Activated CD4-positive, alpha-beta T cell treated with anti-CD3 and anti-CD28 coated beads, Interleukin-2, amount 10 ng/mL, durations not matched to agents 24 days and 14 days (primary cell): ENCODE results near the gene ROBO2. TPM values are rescaled to one million over a fixed set of nuclear protein-coding genes. Genes with fewer than 3 reads are reported as not detected.

Experiments used
- DNase-seq: peaks from one replicate; pipeline ENCODE4 v3.0.0; 2022
- H3K27ac Mint-ChIP-seq: one replicate; pipeline ENCODE4 v1.8.0; 2022; ENCODE audit warnings: mild to moderate bottlenecking, mixed read lengths
- H3K27me3 Mint-ChIP-seq: one replicate; pipeline ENCODE4 v1.8.0; 2022; ENCODE audit warnings: mixed read lengths
- H3K36me3 Mint-ChIP-seq: one replicate; pipeline ENCODE4 v1.8.0; 2022; ENCODE audit warnings: low read depth, mild to moderate bottlenecking, mixed read lengths
- H3K4me1 Mint-ChIP-seq: one replicate; pipeline ENCODE4 v1.8.0; 2021; ENCODE audit warnings: mixed read lengths
- H3K4me3 Mint-ChIP-seq: one replicate; pipeline ENCODE4 v1.8.0; 2022; ENCODE audit warnings: mild to moderate bottlenecking, moderate library complexity, mixed read lengths
- H3K9me3 Mint-ChIP-seq: one replicate; pipeline ENCODE4 v1.8.0; 2021; ENCODE audit warnings: mixed read lengths
- intact Hi-C: fragments of 100-400 bp; cut with micrococcal nuclease; formaldehyde crosslinking; loops from one replicate; pipeline ENCODE4 v1.15.1; 2023
- total RNA-seq: library from RNA; stranded (reverse); gene quantifications from 2 replicates; pipeline ENCODE4 v1.2.3, GENCODE V29; 2022

The ROBO2 gene
- total RNA-seq, 1 donor from 2014 or later = not detected

DNA sequence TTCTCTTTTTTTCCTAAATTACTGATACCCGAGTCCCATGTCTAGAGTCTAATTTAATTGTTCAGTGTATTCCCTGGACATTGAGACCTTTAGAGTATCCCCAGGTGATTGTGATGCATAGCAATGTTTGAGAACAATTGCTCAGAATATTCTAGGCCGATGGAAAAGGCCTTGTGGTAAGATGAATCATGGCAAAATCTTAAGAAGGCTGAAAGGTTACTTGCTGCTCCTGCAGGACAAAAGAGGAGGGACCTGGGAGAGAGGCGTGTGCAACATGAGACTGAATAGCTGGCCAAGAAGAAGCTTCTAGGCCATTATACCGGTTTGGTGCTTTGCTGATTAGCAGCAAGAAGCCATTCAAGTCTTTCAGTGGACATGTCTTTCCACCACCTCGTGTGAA lies 256.6 kb downstream of the ROBO2 start:
- Mint-ChIP-seq H3K36me3 (no peaks in the 10 kb centered on the region), H3K4me1 (no peaks in the 10 kb centered on the region), H3K4me3 (no peak overlapping the region), H3K27me3 (no peaks in the 10 kb centered on the region), H3K9me3 (no peaks in the 10 kb centered on the region), H3K27ac (no peak overlapping the region)
- intact Hi-C loops = no loop called here
- DNase-seq = no peak

DNA sequence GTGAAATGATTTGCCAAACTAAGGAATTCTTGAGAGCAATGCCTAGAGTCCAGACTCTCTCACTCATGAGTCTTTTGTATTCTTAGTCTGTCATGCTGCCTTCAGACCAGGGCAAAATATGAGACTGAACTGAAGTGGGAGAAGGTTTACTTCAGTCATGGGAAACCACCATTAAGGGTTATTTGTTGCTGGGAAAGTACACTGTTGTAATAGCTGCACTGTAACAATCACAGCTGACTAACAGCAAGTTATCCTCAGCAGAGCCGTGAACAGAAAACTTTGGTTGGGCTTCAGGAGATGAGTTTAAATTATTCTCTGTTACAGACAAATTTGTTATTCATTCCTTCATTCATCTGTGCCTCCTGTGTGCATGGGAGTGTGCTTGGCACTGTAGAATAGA lies 258.5 kb downstream of the ROBO2 start:
- no peaks in the 10 kb centered on the region for H3K9me3 Mint-ChIP-seq
- H3K4me3 Mint-ChIP-seq = no peak overlapping the region
- no peak for DNase-seq
- H3K4me1 Mint-ChIP-seq = no peaks in the 10 kb centered on the region
- H3K27me3 Mint-ChIP-seq = no peaks in the 10 kb centered on the region
- no peaks in the 10 kb centered on the region for H3K36me3 Mint-ChIP-seq
- intact Hi-C loops = no loop called here
- H3K27ac Mint-ChIP-seq = no peak overlapping the region

DNA sequence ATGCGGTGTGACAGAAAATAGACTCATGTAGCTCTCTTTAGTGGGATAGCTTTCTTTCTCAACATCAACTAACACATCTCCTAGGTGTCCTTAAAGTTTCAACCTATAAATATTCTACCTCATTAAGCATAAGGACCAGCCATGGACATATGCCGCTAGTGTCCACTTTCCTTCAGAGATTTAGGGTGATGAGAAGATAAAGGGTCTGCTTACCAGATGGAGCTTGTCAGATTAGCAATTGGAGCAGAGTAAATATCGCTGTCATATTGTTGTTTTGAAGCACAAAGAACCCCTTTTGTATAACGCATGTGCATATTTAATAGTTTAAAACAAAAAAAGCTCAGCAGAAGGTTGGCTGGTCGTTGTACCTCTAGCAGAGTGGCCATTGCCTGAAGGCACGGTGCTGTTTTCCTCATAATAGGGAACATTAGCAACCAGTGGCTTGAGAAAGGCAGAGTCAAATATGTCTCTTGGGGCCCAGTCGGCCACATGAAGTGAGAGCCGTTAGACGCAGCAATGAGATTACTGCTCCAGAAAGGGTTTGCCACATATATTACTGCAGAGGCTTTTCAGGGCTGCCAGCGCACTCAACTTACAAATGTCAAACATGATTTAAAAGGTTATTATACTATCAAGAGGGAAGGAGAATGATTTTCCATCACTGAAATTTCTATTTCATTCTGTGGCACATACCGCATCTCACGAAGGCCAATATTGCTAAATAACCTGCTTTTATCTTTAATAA lies 264.2 kb downstream of the ROBO2 start:
- H3K27me3 Mint-ChIP-seq = no peaks in the 10 kb centered on the region
- H3K9me3 Mint-ChIP-seq = no peaks in the 10 kb centered on the region
- no peak overlapping the region for H3K27ac Mint-ChIP-seq
- H3K36me3 Mint-ChIP-seq = no peaks in the 10 kb centered on the region
- H3K4me1 Mint-ChIP-seq = no peaks in the 10 kb centered on the region
- no peak overlapping the region for H3K4me3 Mint-ChIP-seq
- intact Hi-C loops = no loop called here
- DNase-seq = no peak

DNA sequence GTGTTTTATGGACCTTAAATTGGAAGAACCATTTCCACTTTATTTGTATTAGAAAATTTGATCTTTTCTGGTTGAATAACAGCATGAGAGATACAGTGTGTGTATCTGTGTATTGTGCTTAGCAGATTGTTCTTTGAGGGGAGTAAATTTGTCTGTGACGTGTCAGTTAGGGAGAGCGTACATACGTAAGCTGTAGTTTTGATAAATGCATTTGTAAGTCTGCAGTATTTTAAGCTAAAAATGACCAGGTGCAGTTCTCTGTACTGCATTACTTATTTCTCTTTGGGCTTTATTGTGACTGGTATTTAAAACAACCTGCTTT lies 264.8 kb downstream of the ROBO2 start:
- Mint-ChIP-seq H3K27me3 (no peaks in the 10 kb centered on the region), H3K36me3 (no peaks in the 10 kb centered on the region), H3K4me3 (no peak overlapping the region), H3K27ac (no peak overlapping the region), H3K4me1 (no peaks in the 10 kb centered on the region), H3K9me3 (no peaks in the 10 kb centered on the region)
- DNase-seq = no peak
- intact Hi-C loops = no loop called here

DNA sequence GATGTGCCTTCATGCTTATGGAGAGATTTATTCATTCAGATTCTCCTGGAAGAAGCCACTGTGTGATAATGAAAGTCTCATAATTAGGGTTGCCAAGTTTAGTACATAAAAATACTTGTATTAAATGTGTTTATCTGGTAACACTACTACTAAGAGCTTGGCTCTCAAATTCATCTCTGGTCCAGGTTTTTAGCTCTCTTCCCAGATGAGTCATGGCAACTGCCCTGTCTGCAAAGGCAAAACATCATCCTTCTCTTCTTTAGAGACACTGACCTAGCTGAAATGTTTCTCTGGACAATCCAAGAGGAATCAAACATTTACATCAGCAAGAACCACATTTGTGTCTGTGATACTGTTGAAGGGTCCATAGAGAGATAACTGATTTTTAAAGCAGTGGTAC lies 269.6 kb downstream of the ROBO2 start:
- H3K27me3 Mint-ChIP-seq = no peaks in the 10 kb centered on the region
- no peaks in the 10 kb centered on the region for H3K9me3 Mint-ChIP-seq
- no peaks in the 10 kb centered on the region for H3K36me3 Mint-ChIP-seq
- no peaks in the 10 kb centered on the region for H3K4me1 Mint-ChIP-seq
- intact Hi-C loops = no loop called here
- no peak for DNase-seq
- H3K27ac Mint-ChIP-seq = no peak overlapping the region
- no peak overlapping the region for H3K4me3 Mint-ChIP-seq

DNA sequence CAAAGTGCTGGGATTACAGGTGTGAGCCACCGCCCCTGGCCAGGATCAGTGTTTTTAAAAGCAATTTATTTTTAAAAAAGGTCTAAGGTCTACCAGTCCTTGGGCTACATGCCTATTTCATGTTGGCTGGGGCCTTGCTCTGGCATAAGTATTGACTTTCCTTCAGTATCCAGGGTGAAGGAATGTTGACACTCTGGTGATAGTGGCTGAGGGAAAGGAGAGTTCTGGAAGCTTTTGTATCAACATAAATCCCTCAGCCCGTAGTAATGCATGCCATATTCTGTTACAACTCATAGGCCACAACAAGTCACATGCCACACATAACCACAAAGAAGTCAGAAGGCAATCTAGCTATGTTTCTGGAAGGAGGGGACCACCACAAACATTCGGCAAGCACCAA lies 273.9 kb downstream of the ROBO2 start:
- H3K27me3 Mint-ChIP-seq = no peaks in the 10 kb centered on the region
- DNase-seq = no peak
- H3K36me3 Mint-ChIP-seq = no peaks in the 10 kb centered on the region
- intact Hi-C loops = no loop called here
- no peaks in the 10 kb centered on the region for H3K9me3 Mint-ChIP-seq
- H3K4me3 Mint-ChIP-seq = no peak overlapping the region
- H3K4me1 Mint-ChIP-seq = no peaks in the 10 kb centered on the region
- no peak overlapping the region for H3K27ac Mint-ChIP-seq

DNA sequence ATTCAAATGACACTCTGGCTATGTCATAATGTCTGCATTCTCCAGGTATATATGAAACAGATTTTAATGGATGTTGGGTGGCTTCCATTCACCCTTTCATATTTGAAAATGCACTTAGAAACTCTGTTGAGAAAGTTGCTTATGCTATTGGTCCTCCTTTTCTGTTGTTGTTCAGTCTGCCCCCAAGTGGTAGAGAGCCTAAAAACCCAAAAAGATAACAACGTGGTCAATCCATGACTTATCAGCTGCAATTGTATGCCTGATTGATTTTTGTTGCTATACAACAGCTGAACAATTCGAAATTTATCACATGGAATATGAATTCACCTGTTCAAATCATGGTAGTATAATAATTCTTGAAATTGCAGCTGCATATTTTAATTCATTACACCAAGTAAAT lies 279.8 kb downstream of the ROBO2 start:
- Mint-ChIP-seq H3K4me1 (no peaks in the 10 kb centered on the region), H3K27me3 (no peaks in the 10 kb centered on the region), H3K36me3 (no peaks in the 10 kb centered on the region), H3K27ac (no peak overlapping the region), H3K9me3 (no peaks in the 10 kb centered on the region), H3K4me3 (no peak overlapping the region)
- intact Hi-C loops = no loop called here
- DNase-seq = no peak

DNA sequence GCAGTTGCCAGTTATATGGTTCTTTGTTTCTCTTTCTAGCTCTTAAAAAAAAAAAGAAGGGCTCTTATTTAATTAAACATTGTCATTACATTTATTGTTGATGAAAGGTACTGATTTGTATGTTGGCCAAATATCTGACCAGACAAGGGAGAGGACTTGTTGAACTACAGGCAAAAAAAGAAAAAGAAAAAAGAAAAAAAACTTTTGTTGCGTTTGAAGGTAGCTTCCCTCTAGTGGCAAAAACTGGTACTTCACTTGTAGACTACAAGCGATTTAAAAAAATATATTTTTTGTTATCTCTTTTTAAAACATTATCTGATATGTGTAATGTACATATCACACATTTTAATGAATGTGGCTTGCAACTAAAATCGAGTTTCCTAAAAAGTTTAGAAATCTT lies 280.6 kb downstream of the ROBO2 start:
- no peak overlapping the region for H3K27ac Mint-ChIP-seq
- H3K4me1 Mint-ChIP-seq = no peaks in the 10 kb centered on the region
- H3K27me3 Mint-ChIP-seq = no peaks in the 10 kb centered on the region
- H3K4me3 Mint-ChIP-seq = no peak overlapping the region
- intact Hi-C loops = no loop called here
- H3K36me3 Mint-ChIP-seq = no peaks in the 10 kb centered on the region
- no peaks in the 10 kb centered on the region for H3K9me3 Mint-ChIP-seq
- no peak for DNase-seq

DNA sequence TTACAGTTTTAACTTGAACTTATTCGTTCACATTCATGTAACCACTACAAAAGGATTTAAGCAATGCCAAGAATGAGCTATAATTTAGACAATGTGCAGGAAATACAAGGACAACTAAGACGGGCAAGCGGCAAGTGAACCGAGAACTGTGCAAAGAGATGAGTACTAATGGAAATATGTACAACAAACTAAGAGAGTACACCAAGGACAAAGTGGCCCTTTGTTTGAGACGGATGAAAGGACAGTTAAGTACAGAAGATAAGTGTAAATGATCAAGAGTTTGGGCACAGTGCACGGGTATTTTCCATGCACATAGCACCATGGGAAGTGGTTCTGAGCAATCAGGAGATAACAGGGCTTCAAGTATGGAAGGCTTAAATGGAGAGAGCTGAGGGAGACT lies 281.7 kb downstream of the ROBO2 start:
- no peaks in the 10 kb centered on the region for H3K36me3 Mint-ChIP-seq
- intact Hi-C loops = no loop called here
- no peaks in the 10 kb centered on the region for H3K4me1 Mint-ChIP-seq
- no peak overlapping the region for H3K27ac Mint-ChIP-seq
- no peaks in the 10 kb centered on the region for H3K9me3 Mint-ChIP-seq
- H3K27me3 Mint-ChIP-seq = no peaks in the 10 kb centered on the region
- no peak overlapping the region for H3K4me3 Mint-ChIP-seq
- DNase-seq = no peak

DNA sequence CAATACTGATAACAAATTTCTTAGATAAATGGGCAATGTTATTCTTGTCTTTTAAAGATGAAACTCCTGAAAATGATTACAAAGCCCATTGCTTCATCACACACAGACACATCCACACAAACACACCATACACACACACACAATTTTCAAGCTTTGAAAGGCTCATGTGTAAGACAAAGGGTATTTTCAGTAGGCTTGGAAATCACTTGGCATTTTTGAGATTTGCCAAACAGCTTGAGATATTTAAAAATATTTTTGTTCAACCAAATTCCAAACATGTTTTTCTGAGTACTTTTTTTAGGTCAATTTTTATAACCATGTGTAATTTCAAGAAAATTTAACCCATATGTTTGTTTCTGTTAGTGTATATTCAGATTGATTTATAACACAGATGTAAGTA lies 283.7 kb downstream of the ROBO2 start:
- Mint-ChIP-seq H3K9me3 (no peaks in the 10 kb centered on the region), H3K36me3 (no peaks in the 10 kb centered on the region), H3K4me1 (no peaks in the 10 kb centered on the region)

DNA sequence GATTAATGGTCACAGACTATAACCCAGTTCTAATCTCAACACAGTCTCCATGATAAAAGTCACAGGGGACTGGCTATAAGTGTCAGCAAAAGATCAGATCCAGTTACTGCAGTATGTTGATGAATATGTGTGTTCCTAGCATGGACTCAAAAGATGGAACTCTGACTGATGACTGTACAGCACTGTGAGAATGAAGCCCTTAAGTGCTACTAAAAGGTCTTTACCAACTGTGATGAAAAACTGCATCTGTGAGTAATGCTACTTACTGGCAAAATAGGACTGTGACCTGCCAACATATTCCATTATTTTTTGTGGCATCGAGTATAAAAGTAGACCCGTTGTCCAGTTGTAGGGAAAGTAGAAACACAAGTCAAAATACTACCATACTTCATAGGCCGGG lies 284.2 kb downstream of the ROBO2 start:
- no peak overlapping the region for H3K27ac Mint-ChIP-seq
- no peaks in the 10 kb centered on the region for H3K27me3 Mint-ChIP-seq
- intact Hi-C loops = no loop called here

More for the DNA sequence above, 283.7 kb downstream of the ROBO2 start:
- Mint-ChIP-seq H3K27me3 (no peaks in the 10 kb centered on the region), H3K27ac (no peak overlapping the region), H3K4me3 (no peak overlapping the region)
- intact Hi-C loops = no loop called here
- DNase-seq = no peak

DNA sequence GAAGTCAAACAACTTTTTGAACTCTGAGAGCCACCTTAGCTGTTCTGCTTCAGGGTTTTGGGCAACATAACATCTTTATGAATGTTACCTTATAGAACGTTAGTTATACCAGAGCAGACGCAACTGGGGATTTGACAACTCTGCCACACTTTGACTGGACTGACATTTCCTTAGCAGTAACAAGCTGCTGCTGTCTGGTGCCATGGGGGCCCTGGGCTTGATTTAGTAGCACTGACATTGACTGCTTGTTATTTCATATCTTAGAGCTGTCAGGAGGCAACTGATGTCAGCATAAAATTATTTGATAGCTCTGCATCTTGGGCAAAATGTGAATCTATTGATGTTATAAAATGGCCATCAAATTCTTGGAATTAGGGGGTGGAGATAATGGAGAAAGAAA lies 285.4 kb downstream of the ROBO2 start:
- H3K4me3 Mint-ChIP-seq = no peak overlapping the region
- no peaks in the 10 kb centered on the region for H3K9me3 Mint-ChIP-seq
- H3K4me1 Mint-ChIP-seq = no peaks in the 10 kb centered on the region
- H3K36me3 Mint-ChIP-seq = no peaks in the 10 kb centered on the region
- H3K27ac Mint-ChIP-seq = no peak overlapping the region
- DNase-seq = no peak
- H3K27me3 Mint-ChIP-seq = no peaks in the 10 kb centered on the region
- intact Hi-C loops = no loop called here

More for the DNA sequence above, 284.2 kb downstream of the ROBO2 start:
- no peaks in the 10 kb centered on the region for H3K36me3 Mint-ChIP-seq
- H3K4me3 Mint-ChIP-seq = no peak overlapping the region
- no peak for DNase-seq
- no peaks in the 10 kb centered on the region for H3K4me1 Mint-ChIP-seq
- H3K9me3 Mint-ChIP-seq = no peaks in the 10 kb centered on the region

DNA sequence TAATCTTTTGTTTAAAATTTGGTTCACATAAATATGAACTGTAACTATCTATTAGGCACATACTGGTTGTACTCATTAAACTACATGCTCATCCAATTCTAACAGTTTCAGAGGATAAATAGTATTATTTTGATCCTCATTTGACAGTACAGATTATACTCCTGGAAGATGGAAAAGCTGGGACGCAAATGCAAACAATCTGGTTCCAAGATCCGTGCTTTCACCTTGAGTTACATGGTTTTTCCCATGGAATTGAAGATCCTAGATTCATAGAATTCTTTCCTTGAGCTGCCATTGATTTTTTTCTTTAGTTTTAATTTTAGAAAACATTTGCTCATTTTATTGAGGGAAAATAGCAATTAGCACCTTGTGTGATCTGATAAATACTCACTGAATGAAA lies 285.8 kb downstream of the ROBO2 start:
- no peak for DNase-seq
- Mint-ChIP-seq H3K27ac (no peak overlapping the region), H3K4me3 (no peak overlapping the region), H3K9me3 (no peaks in the 10 kb centered on the region), H3K27me3 (no peaks in the 10 kb centered on the region), H3K4me1 (no peaks in the 10 kb centered on the region), H3K36me3 (no peaks in the 10 kb centered on the region)
- intact Hi-C loops = no loop called here

DNA sequence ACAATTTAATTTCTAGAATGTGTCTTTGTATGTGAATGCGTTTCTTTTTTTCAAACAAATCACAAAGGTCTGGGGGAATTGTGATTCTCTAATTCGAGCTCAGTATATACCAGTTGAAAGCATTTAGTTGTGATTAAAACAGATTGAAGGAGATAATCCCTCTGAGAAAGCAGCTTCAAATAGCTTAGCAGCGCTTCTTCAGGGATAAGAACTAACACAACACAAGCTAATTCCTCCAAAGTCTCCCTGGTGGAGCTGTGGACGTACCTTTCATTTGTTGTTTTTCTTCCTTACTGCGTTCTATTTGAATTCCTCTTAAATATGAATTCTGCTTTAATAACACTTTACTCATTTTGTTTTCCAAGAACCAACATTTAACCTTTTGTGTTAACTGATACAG lies 286.7 kb downstream of the ROBO2 start:
- H3K27me3 Mint-ChIP-seq = no peaks in the 10 kb centered on the region
- no peak for DNase-seq
- H3K4me3 Mint-ChIP-seq = no peak overlapping the region
- no peak overlapping the region for H3K27ac Mint-ChIP-seq
- H3K36me3 Mint-ChIP-seq = no peaks in the 10 kb centered on the region
- intact Hi-C loops = no loop called here
- H3K9me3 Mint-ChIP-seq = no peaks in the 10 kb centered on the region
- no peaks in the 10 kb centered on the region for H3K4me1 Mint-ChIP-seq

DNA sequence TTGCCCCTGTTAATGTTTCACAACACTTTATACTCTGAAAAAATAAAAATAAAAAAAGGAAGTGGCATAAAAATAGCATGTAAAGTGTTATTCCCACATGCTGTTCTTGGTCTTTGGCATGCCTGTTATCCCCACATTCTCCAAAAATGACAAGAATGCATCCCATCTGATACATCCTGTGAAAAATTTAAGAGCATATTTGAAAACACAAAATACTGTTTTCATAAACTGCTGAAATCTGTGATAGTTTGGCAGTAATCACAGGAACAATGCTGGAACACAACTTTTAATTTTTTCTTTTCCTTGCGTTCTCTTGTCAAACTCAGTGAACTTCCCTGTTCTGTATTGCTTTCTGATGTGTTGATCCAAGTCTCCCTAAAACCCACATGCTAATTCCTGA lies 288.8 kb downstream of the ROBO2 start:
- Mint-ChIP-seq H3K27me3 (no peaks in the 10 kb centered on the region), H3K4me1 (no peaks in the 10 kb centered on the region), H3K27ac (no peak overlapping the region), H3K4me3 (no peak overlapping the region), H3K36me3 (no peaks in the 10 kb centered on the region), H3K9me3 (no peaks in the 10 kb centered on the region)
- intact Hi-C loops = no loop called here
- DNase-seq = no peak
